GM03348 (cell line): ENCODE results near the gene LCA5L.
"Not testable (repeated sequence)": the region's sequence is repeated elsewhere in the genome, so short reads cannot be mapped to it uniquely, and the experiment has no call there.

Experiments used
- DNase-seq: peaks from one replicate; pipeline ENCODE4 v3.0.0; 2012; ENCODE audit warnings: low spot score

The LCA5L gene

DNA sequence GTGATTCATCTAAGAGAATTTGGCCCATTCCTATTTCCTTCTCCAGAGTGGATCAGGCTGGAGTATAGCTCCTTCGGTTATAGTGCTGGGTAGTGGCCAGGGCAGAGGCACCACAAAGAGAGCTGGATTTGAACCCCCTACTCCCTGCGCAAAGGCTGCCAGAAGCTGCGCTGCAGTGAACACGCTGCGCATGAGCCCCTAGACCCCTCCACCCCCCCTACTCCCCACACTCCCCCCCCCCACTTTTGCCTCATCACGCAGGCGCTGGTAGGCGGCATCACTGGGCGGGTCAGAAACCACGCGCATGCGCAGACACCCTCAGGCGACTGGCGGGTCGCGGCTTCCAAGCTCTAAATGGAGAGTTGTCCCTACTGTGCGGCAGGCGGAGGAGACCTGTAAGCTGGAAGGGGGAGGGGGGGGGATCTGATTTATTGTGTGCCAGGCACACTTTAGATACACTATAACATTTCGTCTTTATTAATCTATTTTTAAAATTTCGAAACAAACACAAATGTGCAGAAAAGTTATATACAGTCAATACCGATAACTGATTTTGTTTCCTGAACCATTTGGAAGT, 58.0 kb downstream of the LCA5L start:
- DNase-seq, result peak; percentile 98

DNA sequence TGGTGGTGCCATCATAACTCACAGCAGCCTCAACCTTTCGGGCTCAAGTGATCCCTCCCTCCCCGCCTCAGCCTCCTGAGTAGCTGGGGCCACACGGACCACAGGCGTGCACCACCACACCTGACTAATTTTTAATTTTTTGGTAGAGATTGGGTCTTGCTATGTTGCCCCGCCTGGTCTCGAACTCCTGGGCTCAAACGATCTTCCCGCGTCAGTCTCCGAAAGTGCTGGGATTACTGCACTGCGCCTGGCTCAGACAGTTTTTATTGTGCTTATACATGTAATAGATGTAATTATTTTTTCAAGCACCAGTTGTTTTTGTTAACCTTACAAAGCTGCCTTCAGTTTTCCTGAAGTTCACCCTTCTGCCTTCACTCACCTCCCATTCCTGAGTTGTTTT, 58.7 kb downstream of the LCA5L start:
- DNase-seq, result no peak

DNA sequence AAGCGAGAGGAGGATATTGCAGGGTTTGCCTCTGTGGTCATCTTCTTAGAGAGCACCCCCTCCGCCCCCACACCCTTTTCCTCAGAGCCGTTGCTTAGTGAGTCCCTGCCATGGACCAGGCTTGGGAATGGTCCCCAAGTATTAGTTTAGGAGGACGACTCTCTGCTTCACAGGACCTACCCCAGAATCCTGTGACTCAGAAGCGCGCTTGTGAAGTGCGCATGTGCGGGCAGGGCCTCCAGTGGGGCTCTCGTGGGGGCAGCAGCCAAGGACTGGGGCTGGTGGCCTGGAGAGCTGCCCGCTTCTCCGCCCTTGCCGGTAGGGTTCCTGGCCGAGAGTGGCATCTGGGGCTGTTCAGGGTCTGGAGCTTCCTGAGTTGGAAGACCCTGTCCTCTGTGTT, 59.4 kb downstream of the LCA5L start:
- no peak for DNase-seq

DNA sequence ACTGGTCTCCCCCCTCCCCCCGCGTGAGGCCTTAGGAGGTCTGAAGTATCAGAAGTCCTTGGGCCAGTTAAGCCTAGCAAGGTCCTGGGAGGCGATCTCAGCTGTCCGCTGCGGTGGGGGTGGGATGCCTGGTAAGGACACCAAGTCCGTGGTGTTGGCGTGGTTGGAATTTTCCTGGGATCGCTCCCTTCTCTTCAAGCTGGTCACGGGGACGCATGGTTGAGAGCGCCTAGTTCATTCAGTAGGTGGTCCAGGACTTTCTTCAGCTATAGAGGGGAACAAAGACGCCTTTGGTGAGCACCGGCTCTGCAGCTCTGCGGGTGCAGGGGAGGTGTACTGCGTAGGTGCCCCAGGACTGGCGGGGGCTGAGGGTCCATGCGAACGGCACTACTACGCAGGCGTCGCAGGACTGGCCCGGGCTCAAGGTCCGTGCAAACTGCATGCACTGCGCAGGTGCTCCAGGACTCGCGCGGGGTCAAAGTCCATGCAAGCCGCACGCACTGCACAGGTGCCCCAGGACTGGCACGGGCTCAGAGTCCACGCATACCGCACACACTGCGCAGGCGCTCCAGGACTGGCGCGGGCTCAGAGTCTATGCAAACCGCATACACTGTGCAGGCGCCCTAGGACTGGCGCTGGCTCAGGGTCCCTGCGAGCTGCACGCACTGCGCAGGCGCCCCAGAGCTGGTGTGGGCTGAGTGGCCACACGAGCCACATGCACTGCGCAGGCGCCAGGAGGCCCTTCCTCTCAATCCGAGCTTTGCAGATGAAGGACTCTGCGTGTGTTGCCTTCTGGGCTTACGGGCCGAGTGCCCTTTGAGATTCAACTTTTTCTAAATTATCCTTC, 60.1 kb downstream of the LCA5L start:
- DNase-seq, result peak; percentile 93

DNA sequence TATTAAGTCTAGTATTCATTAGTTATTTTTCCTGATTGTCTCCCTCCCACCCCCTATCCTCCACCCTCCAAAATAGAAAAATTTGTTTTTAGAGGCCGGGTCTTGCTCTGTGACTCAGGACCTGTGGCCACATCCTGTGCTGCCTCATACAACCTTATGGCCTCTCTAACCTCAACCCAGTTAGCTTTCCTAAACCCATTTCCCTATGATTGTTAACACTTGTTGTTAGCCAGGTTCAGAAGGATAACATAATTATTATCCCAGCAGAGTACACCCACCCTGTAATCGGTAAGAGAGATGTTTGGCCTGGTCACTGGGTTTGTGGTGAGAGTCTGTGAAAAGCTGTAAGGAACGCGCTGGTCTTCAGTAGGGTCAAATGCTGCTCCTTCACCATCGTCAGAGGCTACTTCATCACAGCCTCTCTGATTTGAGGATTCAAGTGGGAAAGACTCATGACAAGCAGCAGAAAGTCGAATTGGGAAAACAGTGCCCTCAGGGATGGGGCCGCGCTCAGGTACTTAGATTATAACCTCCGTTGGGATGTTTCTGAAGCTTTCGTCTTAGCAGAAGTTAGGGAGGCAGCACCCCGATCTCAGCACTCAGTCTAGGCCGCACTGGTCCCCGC, 60.8 kb downstream of the LCA5L start:
- DNase-seq, result no peak

DNA sequence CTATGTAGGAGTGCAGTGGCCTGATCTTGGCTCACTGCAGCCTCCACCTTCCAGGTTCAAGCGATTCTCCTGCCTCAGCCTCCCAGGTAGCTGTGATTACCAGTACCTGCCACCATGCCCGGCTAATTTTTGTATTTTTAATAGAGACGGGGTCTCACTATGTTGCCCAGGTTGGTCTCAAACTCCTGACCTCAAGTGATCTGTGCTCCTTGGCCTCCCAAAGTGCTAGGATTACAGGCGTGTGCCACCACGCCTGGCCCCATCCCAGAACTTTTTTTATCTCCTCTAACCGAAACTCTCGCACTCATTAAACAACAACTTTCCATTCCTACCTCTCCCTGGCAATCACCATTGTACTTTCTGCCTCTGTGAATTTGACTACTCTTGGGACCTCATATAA, 63.5 kb downstream of the LCA5L start:
- not testable (repeated sequence) for DNase-seq

DNA sequence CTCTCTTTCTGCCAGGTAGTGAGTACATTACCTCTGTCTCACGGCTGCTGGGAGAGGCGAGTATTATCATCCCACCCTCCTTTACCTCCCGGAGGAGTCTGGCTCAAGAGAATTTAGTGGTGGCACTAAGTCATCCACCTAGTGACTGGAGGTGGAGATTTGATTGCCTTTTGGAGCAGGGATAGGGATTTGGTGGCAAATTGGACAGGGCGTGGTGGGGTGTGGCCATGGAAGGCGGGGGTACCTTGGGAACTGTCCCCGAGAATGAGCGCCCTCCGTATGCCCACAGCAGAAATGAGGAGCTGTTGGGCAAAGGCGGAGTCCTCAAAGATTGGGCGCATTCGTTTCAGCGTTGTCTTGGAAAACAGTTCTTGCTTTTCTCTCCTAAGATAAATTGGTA, 64.6 kb downstream of the LCA5L start:
- no peak for DNase-seq

DNA sequence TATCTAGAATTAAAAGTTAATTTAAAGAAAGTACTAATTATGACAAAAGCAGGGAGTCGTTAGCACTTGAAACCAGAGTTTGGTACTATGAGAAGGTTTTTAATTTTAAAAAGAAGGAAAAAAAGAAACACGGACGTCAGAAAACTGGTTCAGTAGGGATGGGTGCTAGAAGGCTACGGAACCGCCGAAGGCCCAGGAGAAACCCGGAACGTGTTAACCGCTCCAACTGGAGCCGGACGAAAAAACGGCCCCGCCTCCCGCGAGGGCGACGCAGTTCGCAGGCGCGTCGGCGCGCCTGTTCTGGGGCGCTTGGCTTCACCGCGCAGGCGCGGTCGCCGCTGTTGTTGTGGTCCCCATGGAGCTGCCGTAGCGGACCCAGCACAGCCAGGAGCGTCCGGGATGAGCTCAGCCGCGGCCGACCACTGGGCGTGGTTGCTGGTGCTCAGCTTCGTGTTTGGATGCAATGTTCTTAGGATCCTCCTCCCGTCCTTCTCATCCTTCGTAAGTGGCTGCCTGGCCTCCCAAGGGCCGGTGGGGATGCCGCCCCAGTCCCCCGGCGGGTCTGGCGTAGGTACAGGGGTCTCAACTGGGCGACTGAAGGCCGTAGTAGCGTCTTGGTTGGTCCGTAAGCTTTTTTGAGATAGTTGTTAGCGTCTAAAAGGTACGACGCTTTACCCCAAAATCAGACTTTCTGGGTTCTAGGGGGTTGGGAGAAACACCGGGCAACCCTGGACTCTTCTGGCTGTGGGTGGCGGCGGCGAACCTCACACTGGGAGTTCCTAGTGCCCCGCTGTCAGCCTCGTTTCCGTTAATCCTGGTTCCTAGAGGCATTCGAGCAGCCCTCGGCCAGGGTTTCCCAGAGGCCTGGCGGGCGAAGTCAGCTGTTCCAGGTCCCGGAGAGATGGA, 65.3 kb downstream of the LCA5L start:
- peak; percentile 98 for DNase-seq

DNA sequence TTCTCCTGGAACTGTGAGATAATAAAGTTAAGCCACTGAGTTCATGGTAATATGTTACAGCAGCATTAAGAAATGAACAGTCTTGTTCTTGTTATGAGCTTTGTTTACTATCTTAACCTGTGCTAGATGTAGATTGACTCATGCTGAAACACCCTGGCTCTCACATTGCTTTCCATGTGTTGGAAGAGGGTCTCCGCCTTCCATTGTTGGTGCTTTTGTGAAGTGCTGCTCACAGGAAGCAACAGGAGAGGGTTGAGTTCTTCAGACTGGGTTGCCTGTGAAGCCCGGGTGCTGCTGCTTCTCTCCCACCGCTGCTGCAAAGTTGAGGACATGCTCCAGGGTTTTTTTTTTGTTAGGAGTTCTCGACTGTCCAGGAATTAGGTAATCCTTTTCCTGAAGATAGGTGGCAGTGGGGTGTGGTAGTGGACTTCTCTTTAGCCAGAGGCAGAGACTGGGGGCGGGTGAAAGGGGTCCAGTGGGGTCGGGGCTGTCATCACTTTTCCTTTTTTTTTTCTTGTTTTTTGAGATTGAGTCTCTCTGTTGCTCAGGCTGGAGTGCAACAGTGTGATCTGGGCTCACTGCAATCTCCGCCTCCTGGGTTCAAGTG, 68.0 kb downstream of the LCA5L start:
- DNase-seq, result no peak

DNA sequence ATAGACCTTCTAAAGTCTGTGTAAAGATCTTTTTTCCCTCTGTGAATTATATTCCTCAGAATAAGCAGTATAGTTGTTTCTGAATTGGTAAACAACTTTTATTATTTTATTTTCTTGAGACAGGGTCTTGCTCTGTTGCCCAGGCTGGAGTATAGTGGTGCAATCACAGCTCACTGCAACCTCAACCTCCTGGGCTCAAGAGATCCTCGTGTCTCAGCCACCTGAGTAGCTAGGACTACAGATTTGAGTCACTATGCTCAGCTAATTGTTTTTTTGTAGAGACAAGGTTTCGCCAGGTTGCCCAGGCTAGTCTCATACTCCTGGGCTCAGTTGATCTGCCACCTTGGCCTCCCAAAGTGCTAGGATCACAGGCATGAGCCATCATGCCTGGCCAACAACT, 70.1 kb downstream of the LCA5L start:
- no peak for DNase-seq

DNA sequence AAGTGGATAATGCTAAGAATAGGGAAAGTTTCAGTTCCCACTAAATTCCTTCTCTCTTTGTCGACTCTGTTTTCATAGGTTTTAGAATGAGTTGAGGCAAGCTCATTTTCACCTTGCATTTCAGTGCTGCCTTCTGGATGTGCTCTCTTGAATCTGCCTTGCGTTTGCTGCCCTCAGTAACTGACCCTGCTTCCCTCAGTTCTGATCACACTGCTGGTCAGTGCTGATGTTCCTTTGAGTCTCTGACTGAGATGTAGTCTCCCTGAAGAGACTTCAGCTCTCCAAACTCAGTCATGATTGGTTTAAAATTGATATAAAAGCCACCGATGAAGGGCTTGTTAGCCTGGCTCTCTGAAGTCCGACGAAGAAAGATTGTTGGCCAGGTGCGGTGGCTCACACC, 71.5 kb downstream of the LCA5L start:
- no peak for DNase-seq

DNA sequence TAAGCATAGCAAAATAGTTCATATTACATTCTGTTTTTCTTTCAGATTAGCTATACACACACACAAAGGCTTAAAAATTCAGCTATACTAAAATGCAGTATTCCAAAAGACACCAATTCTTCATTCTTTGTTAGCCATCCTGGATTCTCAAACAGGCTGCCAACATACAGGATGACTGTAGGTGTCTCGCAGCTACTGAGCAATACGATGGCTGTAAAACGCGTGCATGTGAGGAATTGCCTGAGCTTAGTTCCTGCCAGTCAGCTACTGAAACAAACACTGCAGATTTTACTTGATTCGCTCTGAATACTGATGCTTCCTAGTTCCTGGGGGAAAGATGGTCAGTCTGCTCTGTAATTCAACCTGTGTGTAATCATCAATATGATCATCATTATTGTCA, 71.9 kb downstream of the LCA5L start:
- DNase-seq, result peak; percentile 21

DNA sequence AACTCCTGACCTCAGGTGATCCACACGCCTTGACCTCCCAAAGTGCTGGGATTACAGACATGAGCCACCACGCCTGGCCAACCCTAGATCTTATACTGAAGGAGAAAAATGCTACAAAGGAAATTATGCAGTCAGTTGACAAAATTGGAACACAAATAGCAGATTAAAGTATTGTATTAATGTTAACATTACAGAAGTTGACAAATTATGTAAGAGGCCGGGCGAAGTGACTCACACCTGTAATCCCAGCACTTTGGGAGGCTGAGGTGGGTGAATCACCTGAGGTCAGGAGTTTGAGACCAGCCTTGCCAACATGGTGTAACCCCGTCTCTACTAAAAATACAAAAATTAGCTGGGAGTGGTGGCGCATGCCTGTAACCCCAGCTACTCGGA, 75.7 kb downstream of the LCA5L start:
- not testable (repeated sequence) for DNase-seq

DNA sequence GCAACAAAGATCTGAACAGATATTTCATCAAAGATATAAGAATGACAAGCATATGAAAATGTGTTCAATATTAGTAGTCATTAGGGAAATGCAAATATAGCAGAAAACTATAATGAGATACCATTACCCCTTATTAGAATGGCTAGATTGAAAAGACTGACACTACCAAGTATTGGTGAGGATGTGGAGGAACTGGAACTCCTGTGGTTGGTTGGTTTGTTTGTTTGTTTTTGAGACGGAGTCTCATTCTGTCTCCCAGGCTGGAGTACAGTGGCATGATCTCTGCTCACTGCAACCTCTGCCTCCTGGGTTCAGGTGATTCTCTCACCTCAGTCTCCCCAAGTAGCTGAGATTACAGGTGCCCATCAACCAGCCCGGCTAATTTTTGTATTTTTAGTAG, 77.8 kb downstream of the LCA5L start:
- DNase-seq, result no peak

DNA sequence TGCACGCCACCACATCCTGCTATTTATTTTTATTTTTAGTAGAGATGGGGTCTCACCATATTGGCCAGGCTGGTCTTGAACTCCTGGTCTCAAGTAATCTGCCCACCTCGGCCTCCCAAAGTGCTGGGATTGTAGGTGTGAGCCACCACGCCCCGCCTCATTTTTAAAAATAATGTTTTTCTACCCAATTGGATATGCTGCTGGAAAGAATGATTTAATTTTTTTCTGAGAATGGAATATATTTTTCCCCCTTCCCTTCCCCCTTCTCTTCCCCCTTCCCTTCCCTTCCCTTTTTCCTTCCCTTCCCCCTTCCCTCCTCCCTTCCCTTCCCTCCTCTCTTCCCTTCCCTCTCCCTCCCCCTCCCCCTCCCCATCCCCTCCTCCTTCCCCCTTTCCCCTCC, 79.0 kb downstream of the LCA5L start:
- DNase-seq, result no peak

DNA sequence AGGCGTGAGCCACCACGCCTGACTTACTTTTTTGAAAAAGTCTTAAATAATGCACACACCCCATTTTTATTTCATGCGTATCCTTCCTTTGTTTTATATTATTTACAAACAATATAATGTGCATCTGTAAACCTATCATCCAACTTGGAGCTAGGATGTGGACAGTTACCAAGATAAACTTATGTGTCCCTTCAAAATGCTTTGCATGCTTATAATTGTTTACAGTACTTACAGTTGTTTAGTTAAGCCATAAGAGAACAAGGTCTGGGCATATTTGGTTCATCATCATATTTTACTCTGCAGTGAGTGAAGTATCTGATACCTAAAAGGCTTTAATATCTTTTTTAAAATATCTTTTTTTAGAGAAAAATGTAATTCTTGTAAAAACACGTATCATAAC, 80.6 kb downstream of the LCA5L start:
- no peak for DNase-seq

DNA sequence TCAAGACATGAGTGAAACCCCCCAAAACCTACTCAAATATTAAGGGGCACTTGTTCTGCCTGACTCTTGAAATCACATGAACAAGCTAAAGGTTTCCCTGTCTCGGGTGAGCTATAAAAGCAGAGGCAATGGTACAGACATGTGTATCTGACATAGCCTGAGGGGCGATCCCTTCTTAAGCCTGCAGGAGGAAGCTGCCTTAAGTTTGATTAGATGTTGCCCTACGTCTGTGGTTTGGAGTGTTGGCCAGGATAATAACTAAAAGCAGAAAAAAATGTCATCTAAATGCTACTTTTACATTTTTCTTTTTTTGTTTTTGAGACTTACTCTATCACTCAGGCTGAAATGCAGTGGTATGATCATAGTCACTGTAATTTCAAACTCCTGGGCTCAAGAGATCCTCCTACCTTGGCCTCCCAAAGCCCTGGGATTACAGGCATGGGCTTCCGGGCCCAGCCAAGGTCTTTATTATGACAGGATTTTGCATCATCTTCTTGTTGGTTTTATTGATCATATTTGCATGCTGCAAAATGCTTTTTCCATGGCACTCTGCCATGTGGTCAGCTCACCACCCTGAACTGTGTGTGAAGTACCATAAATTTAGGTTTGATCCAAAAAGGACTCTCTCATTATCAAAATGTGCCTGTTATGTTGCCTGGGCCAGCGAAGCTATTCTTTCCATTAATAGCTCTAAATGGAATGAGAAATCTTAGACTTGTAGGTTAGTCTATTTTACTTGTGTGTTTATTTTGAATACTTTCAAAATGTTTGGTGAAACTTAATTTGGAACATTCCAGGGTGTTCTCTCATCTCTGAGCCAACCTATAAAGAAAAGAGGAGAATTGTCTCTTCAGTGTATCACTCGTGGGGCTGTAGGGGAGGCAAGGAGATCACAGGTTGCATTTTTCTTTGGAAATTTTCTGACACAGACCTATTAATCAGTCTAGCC, 81.7 kb downstream of the LCA5L start:
- no peak for DNase-seq

DNA sequence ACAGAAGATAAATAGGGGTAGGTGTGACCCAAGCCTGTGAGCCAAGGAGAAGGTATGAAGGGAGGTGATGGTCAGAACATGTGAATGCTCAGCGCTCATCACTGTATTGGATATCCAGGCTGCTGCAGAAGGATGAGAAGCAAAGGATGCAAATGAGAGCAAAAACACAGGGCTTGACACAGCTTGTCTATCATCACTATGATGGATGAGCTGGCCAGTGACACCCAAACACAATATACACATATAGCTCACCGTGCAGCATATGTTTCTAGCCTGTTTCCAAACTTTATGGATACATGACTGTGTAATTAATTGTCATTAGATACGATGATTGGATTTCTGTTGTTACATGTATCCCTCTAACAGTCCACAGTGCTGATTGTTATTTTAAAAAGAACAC, 82.8 kb downstream of the LCA5L start:
- no peak for DNase-seq

DNA sequence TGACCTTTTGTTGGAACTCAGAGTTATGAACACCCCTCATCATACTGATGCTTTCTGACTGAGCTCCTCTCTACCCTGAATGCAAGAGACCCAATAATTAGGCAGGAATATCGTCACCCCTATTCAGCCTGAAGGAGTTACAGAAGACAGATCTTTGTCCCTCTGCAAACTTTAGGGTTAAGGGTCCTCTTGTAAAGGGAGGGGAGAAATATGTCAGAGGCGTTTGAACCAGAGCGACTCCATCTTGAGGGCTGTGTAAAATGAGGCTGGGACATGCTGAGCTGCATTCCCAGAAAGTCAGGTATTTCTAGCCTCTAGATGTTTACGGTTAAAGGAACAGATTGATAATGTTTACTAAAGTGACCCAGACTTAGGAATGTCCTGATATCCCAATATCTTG, 86.2 kb downstream of the LCA5L start:
- no peak for DNase-seq
